Measurements from ENCODE around the gene ATG16L2. TPM values are rescaled to one million over a fixed set of nuclear protein-coding genes. Genes with fewer than 3 reads are reported as not detected.

Gene ATG16L2
- total and polyA plus RNA-seq, 2 donors (not counting 1 experiment from before 2014, with no cell fraction given): 3.3 to 8.8 TPM

- no peak for TF ChIP-seq EZH2 (IDR thresholded peaks at IDR 0.05; ENCODE audit: low read length, missing control alignments)
- TF ChIP-seq, protein P1, sequence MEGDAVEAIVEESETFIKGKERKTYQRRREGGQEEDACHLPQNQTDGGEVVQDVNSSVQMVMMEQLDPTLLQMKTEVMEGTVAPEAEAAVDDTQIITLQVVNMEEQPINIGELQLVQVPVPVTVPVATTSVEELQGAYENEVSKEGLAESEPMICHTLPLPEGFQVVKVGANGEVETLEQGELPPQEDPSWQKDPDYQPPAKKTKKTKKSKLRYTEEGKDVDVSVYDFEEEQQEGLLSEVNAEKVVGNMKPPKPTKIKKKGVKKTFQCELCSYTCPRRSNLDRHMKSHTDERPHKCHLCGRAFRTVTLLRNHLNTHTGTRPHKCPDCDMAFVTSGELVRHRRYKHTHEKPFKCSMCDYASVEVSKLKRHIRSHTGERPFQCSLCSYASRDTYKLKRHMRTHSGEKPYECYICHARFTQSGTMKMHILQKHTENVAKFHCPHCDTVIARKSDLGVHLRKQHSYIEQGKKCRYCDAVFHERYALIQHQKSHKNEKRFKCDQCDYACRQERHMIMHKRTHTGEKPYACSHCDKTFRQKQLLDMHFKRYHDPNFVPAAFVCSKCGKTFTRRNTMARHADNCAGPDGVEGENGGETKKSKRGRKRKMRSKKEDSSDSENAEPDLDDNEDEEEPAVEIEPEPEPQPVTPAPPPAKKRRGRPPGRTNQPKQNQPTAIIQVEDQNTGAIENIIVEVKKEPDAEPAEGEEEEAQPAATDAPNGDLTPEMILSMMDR (conservative IDR thresholded peaks at IDR 0.05 in 1 of 2, IDR thresholded peaks at IDR 0.05 in 1 of 2; ENCODE audit: low read depth in 1 of 2, low read length in 2 of 2): no peak
- H3K4me3 ChIP-seq (replicated peaks in 1 of 4; ENCODE audit: control extremely low read depth in 1 of 4, insufficient read depth in 1 of 4, low read depth in 3 of 4, low read length in 4 of 4): peak overlapping the region; percentile 61 to 97 (median 89)
- H2AFZ ChIP-seq (ENCODE audit: low read length): peak overlapping the region; percentile 98
Observed at GRCh38 chr11:72815110-72815618, 953 bp downstream of the ATG16L2 start.

GRCh38 chr11:72816404-72816990 is 2.3 kb downstream of the ATG16L2 start:
- no peaks in the 10 kb centered on the region for H3K9me3 ChIP-seq (ENCODE audit: control insufficient read depth, insufficient read depth, low read depth, low read length)
- no peak for TF ChIP-seq EZH2 (IDR thresholded peaks at IDR 0.05; ENCODE audit: low read length, missing control alignments)
- TF ChIP-seq, protein P1 (conservative IDR thresholded peaks at IDR 0.05 in 1 of 2, IDR thresholded peaks at IDR 0.05 in 1 of 2; ENCODE audit: low read depth in 1 of 2, low read length in 2 of 2): no peak
- no peaks in the 10 kb centered on the region for H3K27me3 ChIP-seq (ENCODE audit: control insufficient read depth, insufficient read depth, low read length)
- H2AFZ ChIP-seq (ENCODE audit: low read length): no peak overlapping the region
- H3K4me3 ChIP-seq (replicated peaks in 1 of 4; ENCODE audit: control extremely low read depth in 1 of 4, insufficient read depth in 1 of 4, low read depth in 3 of 4, low read length in 4 of 4): no peak overlapping the region
- DNase-seq (ENCODE audit: low read depth in 2 of 2): no peak
- no peaks in the 10 kb centered on the region for H3K36me3 ChIP-seq (ENCODE audit: control insufficient read depth, insufficient read depth, low read length)
- H3K4me2 ChIP-seq (ENCODE audit: extremely low read depth, insufficient read depth, low read length): no peak overlapping the region
- peaks cover 23% of the 10 kb centered on the region for H3K4me1 ChIP-seq (ENCODE audit: control insufficient read depth, extremely low read depth, insufficient read depth, low read length)
- H3K27ac ChIP-seq (ENCODE audit: insufficient read depth, low read length): no peak overlapping the region
- H4K20me1 ChIP-seq (ENCODE audit: control insufficient read depth, extremely low read depth, insufficient read depth, low read length): no peaks in the 10 kb centered on the region
- H3K9ac ChIP-seq (ENCODE audit: insufficient read depth, low read length): no peak overlapping the region
- H3K79me2 ChIP-seq (ENCODE audit: control insufficient read depth, insufficient read depth, low read length): peaks cover 14% of the 10 kb centered on the region

More at GRCh38 chr11:72815110-72815618, 953 bp downstream of the ATG16L2 start:
- DNase-seq (ENCODE audit: low read depth in 2 of 2): peak in 1 of 2 donors; percentile 29
- Histone ChIP-seq H3K4me1 (ENCODE audit: control insufficient read depth, extremely low read depth, insufficient read depth, low read length) (peaks cover 17% of the 10 kb centered on the region), H3K27ac (ENCODE audit: insufficient read depth, low read length) (peak overlapping the region; percentile 96), H3K4me2 (ENCODE audit: extremely low read depth, insufficient read depth, low read length) (peak overlapping the region; percentile 98), H3K79me2 (ENCODE audit: control insufficient read depth, insufficient read depth, low read length) (peaks cover 14% of the 10 kb centered on the region), H3K36me3 (ENCODE audit: control insufficient read depth, insufficient read depth, low read length) (no peaks in the 10 kb centered on the region), H4K20me1 (ENCODE audit: control insufficient read depth, extremely low read depth, insufficient read depth, low read length) (no peaks in the 10 kb centered on the region), H3K9ac (ENCODE audit: insufficient read depth, low read length) (peak overlapping the region; percentile 93), H3K27me3 (ENCODE audit: control insufficient read depth, insufficient read depth, low read length) (no peaks in the 10 kb centered on the region), H3K9me3 (ENCODE audit: control insufficient read depth, insufficient read depth, low read depth, low read length) (no peaks in the 10 kb centered on the region)

DNA sequence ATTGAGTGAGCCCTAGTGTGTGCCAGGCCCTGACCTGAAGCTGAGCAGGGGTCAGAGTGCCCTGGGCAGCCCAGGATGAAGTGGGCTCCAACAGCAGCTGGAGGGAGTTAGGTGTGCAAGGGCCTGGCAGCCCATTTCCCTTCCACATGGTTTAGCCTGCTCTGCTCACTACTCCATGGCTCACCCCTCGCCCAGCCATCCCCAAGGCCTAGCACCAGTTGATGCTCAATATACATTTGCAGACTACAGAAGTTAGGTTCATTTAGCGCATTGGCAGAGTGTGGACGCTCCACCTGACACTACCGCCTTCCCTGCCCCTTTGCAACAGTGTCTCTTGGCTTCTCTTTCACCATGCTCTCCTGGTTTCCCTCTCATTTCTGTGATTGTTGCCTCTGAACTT is 3.8 kb downstream of the ATG16L2 start:
- DNase-seq (ENCODE audit: low read depth in 2 of 2): no peak
- H3K4me3 ChIP-seq (replicated peaks in 1 of 4; ENCODE audit: control extremely low read depth in 1 of 4, insufficient read depth in 1 of 4, low read depth in 3 of 4, low read length in 4 of 4): no peak overlapping the region

More for the DNA sequence above, 3.8 kb downstream of the ATG16L2 start:
- Histone ChIP-seq H3K9me3 (ENCODE audit: control insufficient read depth, insufficient read depth, low read depth, low read length) (no peaks in the 10 kb centered on the region), H3K79me2 (ENCODE audit: control insufficient read depth, insufficient read depth, low read length) (peaks cover 3% of the 10 kb centered on the region), H3K4me2 (ENCODE audit: extremely low read depth, insufficient read depth, low read length) (no peak overlapping the region), H3K27me3 (ENCODE audit: control insufficient read depth, insufficient read depth, low read length) (no peaks in the 10 kb centered on the region), H3K4me1 (ENCODE audit: control insufficient read depth, extremely low read depth, insufficient read depth, low read length) (peaks cover 21% of the 10 kb centered on the region), H4K20me1 (ENCODE audit: control insufficient read depth, extremely low read depth, insufficient read depth, low read length) (no peaks in the 10 kb centered on the region), H3K27ac (ENCODE audit: insufficient read depth, low read length) (no peak overlapping the region), H3K9ac (ENCODE audit: insufficient read depth, low read length) (no peak overlapping the region), H2AFZ (ENCODE audit: low read length) (no peak overlapping the region), H3K36me3 (ENCODE audit: control insufficient read depth, insufficient read depth, low read length) (no peaks in the 10 kb centered on the region)
- TF ChIP-seq, protein P1 (conservative IDR thresholded peaks at IDR 0.05 in 1 of 2, IDR thresholded peaks at IDR 0.05 in 1 of 2; ENCODE audit: low read depth in 1 of 2, low read length in 2 of 2): no peak
- TF ChIP-seq EZH2 (IDR thresholded peaks at IDR 0.05; ENCODE audit: low read length, missing control alignments): no peak

All from fibroblast of lung (primary cell).